Measurements from ENCODE around the gene R3HDM1.

The R3HDM1 gene

GRCh38 chr2:135674453-135674852 is 143.2 kb downstream of the R3HDM1 start:
- H3K4me3 ChIP-seq (ENCODE audit: low read length), result no peak overlapping the region
- TF ChIP-seq CTCF (IDR thresholded peaks at IDR 0.05; ENCODE audit: insufficient read depth, low read depth, low read length, missing control alignments), result no peak
- no peak for DNase-seq (ENCODE audit: low read depth)

- DNase-seq (ENCODE audit: low read depth), result no peak
- H3K4me3 ChIP-seq (ENCODE audit: low read length), result no peak overlapping the region
- TF ChIP-seq CTCF (IDR thresholded peaks at IDR 0.05; ENCODE audit: insufficient read depth, low read depth, low read length, missing control alignments), result no peak
These were observed 144.7 kb downstream of the R3HDM1 start for GRCh38 chr2:135676031-135676430.

GRCh38 chr2:135679125-135679524 is 147.8 kb downstream of the R3HDM1 start:
- TF ChIP-seq CTCF (IDR thresholded peaks at IDR 0.05; ENCODE audit: insufficient read depth, low read depth, low read length, missing control alignments), result no peak
- no peak overlapping the region for H3K4me3 ChIP-seq (ENCODE audit: low read length)
- no peak for DNase-seq (ENCODE audit: low read depth)

GRCh38 chr2:135685361-135685760 is 154.1 kb downstream of the R3HDM1 start:
- DNase-seq (ENCODE audit: low read depth), result peak; percentile 34
- no peak overlapping the region for H3K4me3 ChIP-seq (ENCODE audit: low read length)
- no peak for TF ChIP-seq CTCF (IDR thresholded peaks at IDR 0.05; ENCODE audit: insufficient read depth, low read depth, low read length, missing control alignments)

- H3K4me3 ChIP-seq (ENCODE audit: low read length), result no peak overlapping the region
- no peak for TF ChIP-seq CTCF (IDR thresholded peaks at IDR 0.05; ENCODE audit: insufficient read depth, low read depth, low read length, missing control alignments)
- DNase-seq (ENCODE audit: low read depth), result no peak
These were observed 157.7 kb downstream of the R3HDM1 start for GRCh38 chr2:135688978-135689377.

GRCh38 chr2:135689679-135690078 is 158.4 kb downstream of the R3HDM1 start:
- no peak overlapping the region for H3K4me3 ChIP-seq (ENCODE audit: low read length)
- no peak for DNase-seq (ENCODE audit: low read depth)
- no peak for TF ChIP-seq CTCF (IDR thresholded peaks at IDR 0.05; ENCODE audit: insufficient read depth, low read depth, low read length, missing control alignments)

GRCh38 chr2:135694711-135695110 is 163.4 kb downstream of the R3HDM1 start:
- no peak overlapping the region for H3K4me3 ChIP-seq (ENCODE audit: low read length)
- no peak for TF ChIP-seq CTCF (IDR thresholded peaks at IDR 0.05; ENCODE audit: insufficient read depth, low read depth, low read length, missing control alignments)
- DNase-seq (ENCODE audit: low read depth), result no peak

Measured in epithelial cell of esophagus (primary cell).